GM23338 (cell line): ENCODE measurements around the gene DNAJB6. TPM values are rescaled to one million over a fixed set of nuclear protein-coding genes. Genes with fewer than 3 reads are reported as not detected.

ENCODE experiments used
- ATAC-seq: fragments of 200-7000 bp; cut with Tn5 transposase; 3 replicates; pipeline ENCODE4 v1.9.1; 2020
- DNase-seq: peaks from one replicate; pipeline ENCODE4 v3.0.0-alpha.2; 2015; ENCODE audit warnings: low spot score
- H2AFZ ChIP-seq: fragments of 200-600 bp; sonication (generic); 2 replicates; pipeline ENCODE4 v1.8.0; 2016; ENCODE audit warnings: antibody characterized with exemption, mild to moderate bottlenecking, moderate library complexity
- H3F3A ChIP-seq: fragments of 200-600 bp; sonication (generic); replicated peaks from 2 replicates; pipeline ENCODE4 v1.8.0; 2017; ENCODE audit warnings: antibody characterized with exemption, mixed run types, low read depth
- H3K27ac ChIP-seq: fragments of 200-600 bp; sonication (generic); 2 replicates; pipeline ENCODE4 v1.6.1; 2016; ENCODE audit warnings: low read depth
- H3K27me3 ChIP-seq: fragments of 200-600 bp; sonication (generic); 2 replicates; pipeline ENCODE4 v1.8.0; 2016; ENCODE audit warnings: mild to moderate bottlenecking, mixed run types, moderate library complexity; ENCODE audit not compliant: insufficient read depth
- H3K36me3 ChIP-seq: fragments of 200-600 bp; sonication (generic); 2 replicates; pipeline ENCODE4 v1.8.0; 2016; ENCODE audit warnings: mild to moderate bottlenecking; ENCODE audit not compliant: insufficient read depth
- H3K4me1 ChIP-seq: fragments of 200-600 bp; sonication (generic); 2 replicates; pipeline ENCODE4 v1.8.0; 2016; ENCODE audit warnings: mild to moderate bottlenecking, moderate library complexity; ENCODE audit not compliant: insufficient read depth
- H3K4me2 ChIP-seq: fragments of 200-600 bp; sonication (generic); 2 replicates; pipeline ENCODE4 v1.7.1; 2017; ENCODE audit warnings: mixed run types
- H3K4me3 ChIP-seq: fragments of 200-600 bp; sonication (generic); 2 replicates; pipeline ENCODE4 v1.6.1; 2016; ENCODE audit warnings: mixed run types
- H3K79me2 ChIP-seq: fragments of 200-600 bp; sonication (generic); replicated peaks from 2 replicates; pipeline ENCODE4 v1.8.0; 2017; ENCODE audit warnings: mild to moderate bottlenecking; ENCODE audit not compliant: insufficient read depth
- H3K9me2 ChIP-seq: fragments of 200-600 bp; sonication (generic); 2 replicates; pipeline ENCODE4 v1.8.0; 2017; ENCODE audit not compliant: insufficient read depth
- H4K20me1 ChIP-seq: fragments of 200-600 bp; sonication (generic); replicated peaks from 2 replicates; pipeline ENCODE4 v1.8.0; 2017; ENCODE audit warnings: mild to moderate bottlenecking; ENCODE audit not compliant: insufficient read depth
- H3K27ac Mint-ChIP-seq: 2 replicates; pipeline ENCODE4 v1.8.0; 2020; ENCODE audit warnings: inconsistent platforms, mild to moderate bottlenecking, moderate library complexity, mixed read lengths
- H3K27me3 Mint-ChIP-seq: 3 replicates; pipeline ENCODE4 v1.8.0; 2022; ENCODE audit warnings: low read depth, mild to moderate bottlenecking, moderate library complexity, mixed read lengths, inconsistent platforms; ENCODE audit not compliant: insufficient read depth, poor library complexity
- H3K36me3 Mint-ChIP-seq: 3 replicates; pipeline ENCODE4 v1.8.0; 2021; ENCODE audit warnings: low read depth, mild to moderate bottlenecking, inconsistent platforms, moderate library complexity, mixed read lengths
- H3K4me1 Mint-ChIP-seq: 3 replicates; pipeline ENCODE4 v1.8.0; 2020; ENCODE audit warnings: mild to moderate bottlenecking, inconsistent platforms, mixed read lengths
- H3K4me3 Mint-ChIP-seq: 3 replicates; pipeline ENCODE4 v1.8.0; 2021; ENCODE audit warnings: moderate library complexity, mild to moderate bottlenecking, inconsistent platforms, mixed read lengths
- H3K9me3 Mint-ChIP-seq: 3 replicates; pipeline ENCODE4 v1.8.0; 2020; ENCODE audit warnings: moderate library complexity, mild to moderate bottlenecking, inconsistent platforms, mixed read lengths
- ETS1 ChIP-seq: IDR thresholded peaks from 2 replicates; pipeline ENCODE4 v1.6.1; 2016; ENCODE audit warnings: antibody characterized with exemption
- EZH2 ChIP-seq: fragments of 200-600 bp; sonication (generic); IDR thresholded peaks from one replicate; pipeline ENCODE4 v1.8.0; 2017; ENCODE audit warnings: antibody characterized with exemption, mild to moderate bottlenecking, low read depth; ENCODE audit not compliant: unreplicated experiment
- EZH2phosphoT487 ChIP-seq: fragments of 200-600 bp; sonication (generic); IDR thresholded peaks from one replicate; pipeline ENCODE4 v1.8.1; 2018; ENCODE audit warnings: antibody characterized with exemption; ENCODE audit not compliant: unreplicated experiment
- JUNB ChIP-seq: IDR thresholded peaks from one replicate; pipeline ENCODE4 v1.6.1; 2016; ENCODE audit warnings: antibody characterized with exemption; ENCODE audit not compliant: unreplicated experiment
- POLR2AphosphoS5 ChIP-seq: IDR thresholded peaks from 2 replicates; pipeline ENCODE4 v1.6.1; 2016; ENCODE audit warnings: antibody characterized with exemption, low read depth
- polyA plus RNA-seq: library from polyadenylated mRNA; unstranded; fragments of >200 nt; fragmentation: Nextera tagmentation; extraction: Ambion mirVana; gene quantifications from 2 replicates; pipeline ENCODE4 v1.2.1, GENCODE V29; 2016
- total RNA-seq: library from RNA; depleted of rRNA; stranded (reverse); fragments of >200 nt; shearing (Covaris generic); gene quantifications from 2 replicates; pipeline ENCODE4 v1.2.3, GENCODE V29; 2014
- TF ChIP-seq, protein P1 (sequence below): IDR thresholded peaks from one replicate; pipeline ENCODE4 v1.6.1; 2018; ENCODE audit warnings: antibody characterized with exemption; ENCODE audit not compliant: unreplicated experiment

The DNAJB6 gene
- total and polyA plus RNA-seq, 2 experiments from 2014 or later = 308 to 322 TPM

DNA sequence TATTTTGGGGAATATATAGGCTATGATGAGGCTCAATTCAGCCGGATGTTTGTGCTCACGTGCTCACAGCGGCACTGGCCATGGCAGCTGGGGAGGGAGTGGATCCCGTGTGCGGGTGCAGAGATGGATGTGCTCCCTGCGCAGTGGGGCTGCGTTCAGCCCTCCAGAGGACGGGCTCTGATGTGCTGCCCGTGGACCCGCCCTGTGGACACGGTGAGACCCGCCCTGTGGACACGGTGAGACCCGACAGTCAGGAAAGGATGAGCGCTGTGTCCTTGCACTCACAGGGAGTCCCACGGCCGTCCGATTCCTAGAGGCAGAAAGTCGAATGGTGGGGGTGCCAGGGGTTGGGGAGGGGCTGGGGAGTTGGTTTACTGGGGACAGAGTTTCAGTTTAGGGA is 89.0 kb downstream of the DNAJB6 start:
- no peaks in the 10 kb centered on the region for H3K36me3 ChIP-seq
- DNase-seq (no peak), ATAC-seq (no peak)
- peaks cover 4% of the 10 kb centered on the region; the same call in 1 of the 2 replicates for H3F3A ChIP-seq
- no peak overlapping the region for H2AFZ ChIP-seq
- H3K79me2 ChIP-seq = no peaks in the 10 kb centered on the region
- H4K20me1 ChIP-seq = no peaks in the 10 kb centered on the region
- no peak overlapping the region for H3K4me2 ChIP-seq
- H3K36me3 Mint-ChIP-seq = no peaks in the 10 kb centered on the region; the same call in 2 of the 3 replicates
- H3K9me2 ChIP-seq = no peaks in the 10 kb centered on the region
- H3K4me3 Mint-ChIP-seq = no peak overlapping the region
- H3K27ac Mint-ChIP-seq = no peak overlapping the region
- no peaks in the 10 kb centered on the region for H3K27me3 ChIP-seq
- H3K27me3 Mint-ChIP-seq = peaks cover 10% of the 10 kb centered on the region
- no peaks in the 10 kb centered on the region for H3K9me3 Mint-ChIP-seq
- no peak overlapping the region for H3K27ac ChIP-seq
- H3K4me1 Mint-ChIP-seq = no peaks in the 10 kb centered on the region
- H3K4me3 ChIP-seq = no peak overlapping the region
- no peaks in the 10 kb centered on the region for H3K4me1 ChIP-seq
- TF ChIP-seq EZH2phosphoT487 (no peak), EZH2 (no peak), ETS1 (no peak)

DNA sequence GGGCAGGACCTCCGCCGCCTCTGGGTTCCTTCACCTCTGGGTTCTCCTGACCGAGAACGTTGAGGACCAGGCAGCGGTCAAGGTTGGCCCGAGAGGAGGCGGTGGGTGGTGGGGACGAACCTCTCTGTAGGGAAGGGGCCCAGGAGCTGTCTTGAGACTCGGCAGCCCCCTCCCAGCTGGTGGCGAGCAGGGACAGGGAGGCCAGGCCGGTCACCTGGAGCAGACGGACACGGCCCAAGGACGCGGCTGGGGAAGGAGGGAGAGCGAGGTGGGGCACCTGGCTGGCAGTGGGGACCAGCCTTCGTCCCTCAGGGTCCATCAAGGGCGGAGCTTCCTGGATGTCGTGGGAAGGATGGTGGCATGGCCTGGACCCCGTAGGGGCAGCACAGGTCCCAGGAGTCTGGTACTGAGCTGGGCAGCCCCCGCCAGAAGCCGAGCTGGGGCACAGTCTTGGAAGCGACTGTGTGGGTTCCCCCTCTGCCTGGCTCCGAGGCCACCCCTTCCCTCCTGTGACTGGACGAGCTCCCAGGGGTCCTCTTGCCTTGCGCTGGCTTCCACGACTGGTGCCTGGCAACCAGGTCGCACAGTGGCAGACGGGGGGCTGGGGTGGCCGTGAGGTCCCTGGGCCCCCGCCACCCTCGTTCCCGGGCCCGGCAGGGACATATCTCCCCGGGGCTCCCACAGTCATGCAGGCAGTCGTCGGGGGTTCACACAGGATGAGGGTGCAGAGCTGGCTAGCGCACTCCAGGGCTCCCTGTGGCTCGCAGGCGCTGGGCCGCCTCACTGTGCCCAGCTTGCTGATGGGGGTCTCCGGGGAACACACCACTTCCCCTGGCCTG is 89.9 kb downstream of the DNAJB6 start:
- DNase-seq = no peak

More for the DNA sequence above, 89.9 kb downstream of the DNAJB6 start:
- no peak overlapping the region for H3K27ac ChIP-seq
- H3K4me1 Mint-ChIP-seq = no peaks in the 10 kb centered on the region
- TF ChIP-seq POLR2AphosphoS5 (no peak), EZH2 (no peak), JUNB (no peak)
- TF ChIP-seq, protein P1, sequence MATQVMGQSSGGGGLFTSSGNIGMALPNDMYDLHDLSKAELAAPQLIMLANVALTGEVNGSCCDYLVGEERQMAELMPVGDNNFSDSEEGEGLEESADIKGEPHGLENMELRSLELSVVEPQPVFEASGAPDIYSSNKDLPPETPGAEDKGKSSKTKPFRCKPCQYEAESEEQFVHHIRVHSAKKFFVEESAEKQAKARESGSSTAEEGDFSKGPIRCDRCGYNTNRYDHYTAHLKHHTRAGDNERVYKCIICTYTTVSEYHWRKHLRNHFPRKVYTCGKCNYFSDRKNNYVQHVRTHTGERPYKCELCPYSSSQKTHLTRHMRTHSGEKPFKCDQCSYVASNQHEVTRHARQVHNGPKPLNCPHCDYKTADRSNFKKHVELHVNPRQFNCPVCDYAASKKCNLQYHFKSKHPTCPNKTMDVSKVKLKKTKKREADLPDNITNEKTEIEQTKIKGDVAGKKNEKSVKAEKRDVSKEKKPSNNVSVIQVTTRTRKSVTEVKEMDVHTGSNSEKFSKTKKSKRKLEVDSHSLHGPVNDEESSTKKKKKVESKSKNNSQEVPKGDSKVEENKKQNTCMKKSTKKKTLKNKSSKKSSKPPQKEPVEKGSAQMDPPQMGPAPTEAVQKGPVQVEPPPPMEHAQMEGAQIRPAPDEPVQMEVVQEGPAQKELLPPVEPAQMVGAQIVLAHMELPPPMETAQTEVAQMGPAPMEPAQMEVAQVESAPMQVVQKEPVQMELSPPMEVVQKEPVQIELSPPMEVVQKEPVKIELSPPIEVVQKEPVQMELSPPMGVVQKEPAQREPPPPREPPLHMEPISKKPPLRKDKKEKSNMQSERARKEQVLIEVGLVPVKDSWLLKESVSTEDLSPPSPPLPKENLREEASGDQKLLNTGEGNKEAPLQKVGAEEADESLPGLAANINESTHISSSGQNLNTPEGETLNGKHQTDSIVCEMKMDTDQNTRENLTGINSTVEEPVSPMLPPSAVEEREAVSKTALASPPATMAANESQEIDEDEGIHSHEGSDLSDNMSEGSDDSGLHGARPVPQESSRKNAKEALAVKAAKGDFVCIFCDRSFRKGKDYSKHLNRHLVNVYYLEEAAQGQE = no peak
- no peaks in the 10 kb centered on the region for H3K36me3 Mint-ChIP-seq
- no peaks in the 10 kb centered on the region for H3K27me3 ChIP-seq
- H2AFZ ChIP-seq = no peak overlapping the region
- no peaks in the 10 kb centered on the region for H3K9me2 ChIP-seq
- peaks cover 4% of the 10 kb centered on the region; the same call in 1 of the 2 replicates for H3F3A ChIP-seq
- no peak overlapping the region for H3K27ac Mint-ChIP-seq
- H4K20me1 ChIP-seq = no peaks in the 10 kb centered on the region
- H3K27me3 Mint-ChIP-seq = peaks cover 10% of the 10 kb centered on the region
- H3K9me3 Mint-ChIP-seq = no peaks in the 10 kb centered on the region
- no peak overlapping the region for H3K4me2 ChIP-seq
- no peak overlapping the region for H3K4me3 Mint-ChIP-seq
- no peaks in the 10 kb centered on the region for H3K4me1 ChIP-seq
- no peak for ATAC-seq
- no peak overlapping the region for H3K4me3 ChIP-seq
- H3K36me3 ChIP-seq = no peaks in the 10 kb centered on the region
- H3K79me2 ChIP-seq = no peaks in the 10 kb centered on the region
